ENCODE measurements around the gene KRT35.
"Not testable (repeated sequence)": the region's sequence is repeated elsewhere in the genome, so short reads cannot be mapped to it uniquely, and the experiment has no call there.

KRT35 gene

DNA sequence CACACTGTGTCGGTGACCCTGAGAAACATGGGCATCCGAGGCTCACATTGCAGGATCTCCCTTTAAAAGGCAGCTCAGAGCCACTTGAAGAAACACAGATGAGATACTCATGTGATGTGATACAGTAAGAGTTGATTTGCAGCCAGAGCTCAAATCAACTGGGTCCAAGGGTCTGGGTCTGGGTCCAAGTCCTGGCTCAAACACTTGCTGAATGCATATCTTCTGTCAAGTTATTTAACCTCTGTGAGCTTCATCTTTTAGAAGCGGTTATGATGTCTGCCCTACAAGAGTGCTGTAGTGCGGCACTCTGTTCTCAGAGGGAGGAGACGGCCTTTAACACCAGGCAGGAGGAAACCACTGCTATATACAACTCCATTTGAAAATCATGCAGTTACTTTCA lies 46.5 kb downstream of the KRT35 start:
- 0 out of 2 replicates have a peak, but pooled peaks cover 3% of the 10 kb centered on the region for H3K4me1 ChIP-seq (ENCODE audit: control insufficient read depth, insufficient read depth, low read length)
- H3K36me3 ChIP-seq (ENCODE audit: control insufficient read depth, insufficient read depth, low read length) = no peaks in the 10 kb centered on the region
- no peak overlapping the region for H3K9ac ChIP-seq (ENCODE audit: low read length)
- H3K27ac ChIP-seq (ENCODE audit: low read depth, low read length) = no peak overlapping the region
- H3K4me3 ChIP-seq (ENCODE audit: low read depth, low read length) = no peak overlapping the region
- no peaks in the 10 kb centered on the region for H3K9me3 ChIP-seq (ENCODE audit: control insufficient read depth, insufficient read depth, low read depth, low read length)
- no peaks in the 10 kb centered on the region for H3K27me3 ChIP-seq (ENCODE audit: control insufficient read depth, insufficient read depth, low read length)

DNA sequence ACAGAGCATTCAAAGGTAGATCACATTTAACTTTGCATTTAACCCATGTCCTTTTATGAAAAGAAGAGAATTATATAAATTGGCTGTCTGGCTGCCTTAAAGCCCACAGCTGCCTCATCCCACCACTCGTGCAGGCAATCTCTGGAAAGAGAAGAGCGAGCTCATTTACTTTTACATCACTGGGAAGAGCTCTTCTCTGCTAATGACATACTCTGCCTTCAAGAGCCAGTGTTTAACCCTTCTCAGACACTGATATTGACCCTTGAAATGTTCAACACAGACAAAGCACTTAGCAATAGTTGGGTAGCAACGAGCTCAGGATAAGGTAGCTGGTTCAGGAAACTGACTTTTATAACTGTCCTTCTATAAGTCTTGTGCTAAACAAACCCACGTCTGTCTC lies 46.9 kb downstream of the KRT35 start:
- no peaks in the 10 kb centered on the region for H3K27me3 ChIP-seq (ENCODE audit: control insufficient read depth, insufficient read depth, low read length)
- no peak overlapping the region for H3K9ac ChIP-seq (ENCODE audit: low read length)
- H3K9me3 ChIP-seq (ENCODE audit: control insufficient read depth, insufficient read depth, low read depth, low read length) = no peaks in the 10 kb centered on the region
- H3K4me3 ChIP-seq (ENCODE audit: low read depth, low read length) = no peak overlapping the region
- no peaks in the 10 kb centered on the region for H3K36me3 ChIP-seq (ENCODE audit: control insufficient read depth, insufficient read depth, low read length)
- peaks cover 4% of the 10 kb centered on the region; the same call in 1 of the 2 replicates for H3K4me1 ChIP-seq (ENCODE audit: control insufficient read depth, insufficient read depth, low read length)
- no peak overlapping the region for H3K27ac ChIP-seq (ENCODE audit: low read depth, low read length)

DNA sequence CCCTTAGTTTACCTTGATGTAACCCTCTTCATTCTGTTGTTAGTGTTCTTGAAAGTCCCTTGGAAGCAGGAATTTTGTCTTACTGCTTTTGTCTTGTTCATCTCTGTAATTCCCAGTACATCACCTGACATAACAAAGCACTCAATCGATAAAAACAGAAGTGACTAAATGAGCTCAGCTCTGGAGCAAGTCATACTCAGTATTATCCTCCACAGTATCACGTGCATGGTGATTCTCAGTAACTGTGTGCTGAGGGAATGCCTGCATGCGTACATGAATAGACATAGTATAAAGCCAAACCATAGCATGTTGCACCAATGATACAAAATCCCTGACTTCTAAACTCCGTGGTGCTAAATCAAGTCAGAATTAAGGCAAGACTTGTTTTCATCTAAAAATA lies 47.4 kb downstream of the KRT35 start:
- Histone ChIP-seq H3K9ac (ENCODE audit: low read length) (no peak overlapping the region), H3K9me3 (ENCODE audit: control insufficient read depth, insufficient read depth, low read depth, low read length) (no peaks in the 10 kb centered on the region), H3K4me3 (ENCODE audit: low read depth, low read length) (no peak overlapping the region), H3K27ac (ENCODE audit: low read depth, low read length) (no peak overlapping the region), H3K27me3 (ENCODE audit: control insufficient read depth, insufficient read depth, low read length) (no peaks in the 10 kb centered on the region), H3K4me1 (ENCODE audit: control insufficient read depth, insufficient read depth, low read length) (peaks cover 8% of the 10 kb centered on the region; the same call in 1 of the 2 replicates), H3K36me3 (ENCODE audit: control insufficient read depth, insufficient read depth, low read length) (no peaks in the 10 kb centered on the region)

DNA sequence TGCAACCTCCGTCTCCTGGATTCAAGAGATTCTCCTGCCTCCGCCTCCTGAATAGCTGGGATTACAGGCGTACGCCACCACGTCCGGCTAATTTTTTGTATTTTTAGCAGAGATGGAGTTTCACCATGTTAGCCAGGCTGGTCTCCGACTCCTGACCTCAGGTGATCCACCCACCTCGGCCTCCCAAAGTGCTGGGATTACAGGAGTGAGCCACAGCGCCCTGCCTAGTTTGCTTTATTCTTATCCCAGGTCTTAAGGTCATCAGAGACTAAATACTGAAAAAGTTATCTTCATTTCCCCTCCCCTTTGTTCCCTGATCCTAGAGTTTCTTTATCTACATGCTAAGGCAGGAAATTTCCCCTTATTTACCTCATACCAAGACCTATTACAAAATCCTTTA lies 50.6 kb downstream of the KRT35 start:
- not testable (repeated sequence) for H3K27ac ChIP-seq (ENCODE audit: low read depth, low read length); H3K9me3 ChIP-seq (ENCODE audit: control insufficient read depth, insufficient read depth, low read depth, low read length); H3K27me3 ChIP-seq (ENCODE audit: control insufficient read depth, insufficient read depth, low read length); H3K4me3 ChIP-seq (ENCODE audit: low read depth, low read length); H3K4me1 ChIP-seq (ENCODE audit: control insufficient read depth, insufficient read depth, low read length); H3K9ac ChIP-seq (ENCODE audit: low read length); H3K36me3 ChIP-seq (ENCODE audit: control insufficient read depth, insufficient read depth, low read length)

DNA sequence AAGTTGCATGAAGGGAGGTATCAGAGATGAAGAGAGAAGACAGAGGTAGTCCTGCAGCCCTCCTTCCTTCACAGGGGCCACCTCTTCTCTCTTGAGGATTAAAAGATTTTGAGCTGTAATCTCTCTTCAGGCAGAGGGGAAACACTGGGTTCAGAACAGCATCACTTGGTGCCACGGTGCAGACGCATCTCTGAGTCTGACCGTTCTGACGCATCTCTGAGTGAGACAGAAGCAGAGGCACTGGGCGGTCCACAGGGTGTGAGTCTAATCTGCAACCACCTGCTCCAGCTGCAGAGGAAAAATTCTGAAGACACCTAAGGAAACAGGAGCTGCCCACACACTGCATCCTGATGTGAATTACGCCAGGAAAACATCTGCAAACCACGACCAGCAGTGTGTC lies 51.3 kb downstream of the KRT35 start:
- no peaks in the 10 kb centered on the region for H3K9me3 ChIP-seq (ENCODE audit: control insufficient read depth, insufficient read depth, low read depth, low read length)
- no peak overlapping the region for H3K4me3 ChIP-seq (ENCODE audit: low read depth, low read length)
- H3K4me1 ChIP-seq (ENCODE audit: control insufficient read depth, insufficient read depth, low read length) = peaks cover 8% of the 10 kb centered on the region; the same call in 1 of the 2 replicates

DNA sequence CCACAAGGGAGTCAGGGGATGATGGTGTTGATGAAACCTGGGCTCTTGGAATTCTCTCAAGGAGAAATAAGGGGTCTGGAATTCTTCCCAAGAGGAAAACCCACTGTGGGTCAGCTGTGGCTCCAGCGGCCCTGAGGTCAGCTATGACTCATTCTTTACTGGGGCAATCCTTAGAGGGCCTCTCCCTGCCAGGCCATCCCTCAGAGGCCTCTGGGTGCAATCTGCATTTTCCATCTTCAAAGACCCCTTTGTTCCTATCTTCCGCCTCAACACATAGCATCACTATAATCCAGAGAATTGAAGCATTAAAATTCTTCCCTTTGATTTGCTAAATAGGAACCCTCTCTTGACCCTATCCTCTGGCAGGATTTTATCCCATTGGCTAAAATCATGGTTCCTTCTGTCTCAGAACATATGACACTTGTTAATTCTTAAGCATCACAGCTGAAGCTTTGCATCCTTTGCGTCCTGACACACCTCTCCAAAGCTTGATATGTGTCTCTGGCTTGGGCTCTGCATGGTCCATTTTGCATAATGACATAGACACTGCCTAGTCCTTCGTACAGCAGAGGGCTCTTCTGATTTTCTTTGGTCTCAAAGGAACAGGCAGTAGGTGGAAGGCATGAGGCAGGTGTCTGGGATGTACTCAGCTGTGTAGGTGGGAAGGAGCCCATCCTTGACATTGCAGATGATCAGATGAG lies 52.2 kb downstream of the KRT35 start:
- H3K9me3 ChIP-seq (ENCODE audit: control insufficient read depth, insufficient read depth, low read depth, low read length) = no peaks in the 10 kb centered on the region
- H3K27ac ChIP-seq (ENCODE audit: low read depth, low read length) = no peak overlapping the region
- H3K4me1 ChIP-seq (ENCODE audit: control insufficient read depth, insufficient read depth, low read length) = peaks cover 8% of the 10 kb centered on the region; the same call in 1 of the 2 replicates

More for the DNA sequence above, 51.3 kb downstream of the KRT35 start:
- Histone ChIP-seq H3K27ac (ENCODE audit: low read depth, low read length) (no peak overlapping the region), H3K9ac (ENCODE audit: low read length) (no peak overlapping the region), H3K27me3 (ENCODE audit: control insufficient read depth, insufficient read depth, low read length) (no peaks in the 10 kb centered on the region), H3K36me3 (ENCODE audit: control insufficient read depth, insufficient read depth, low read length) (no peaks in the 10 kb centered on the region)

More for the DNA sequence above, 52.2 kb downstream of the KRT35 start:
- Histone ChIP-seq H3K36me3 (ENCODE audit: control insufficient read depth, insufficient read depth, low read length) (no peaks in the 10 kb centered on the region), H3K4me3 (ENCODE audit: low read depth, low read length) (no peak overlapping the region), H3K9ac (ENCODE audit: low read length) (no peak overlapping the region), H3K27me3 (ENCODE audit: control insufficient read depth, insufficient read depth, low read length) (no peaks in the 10 kb centered on the region)
